ENCODE results near the gene NAPG.
"Not testable (repeated sequence)": the region's sequence is repeated elsewhere in the genome, so short reads cannot be mapped to it uniquely, and the experiment has no call there.

The NAPG gene

DNA sequence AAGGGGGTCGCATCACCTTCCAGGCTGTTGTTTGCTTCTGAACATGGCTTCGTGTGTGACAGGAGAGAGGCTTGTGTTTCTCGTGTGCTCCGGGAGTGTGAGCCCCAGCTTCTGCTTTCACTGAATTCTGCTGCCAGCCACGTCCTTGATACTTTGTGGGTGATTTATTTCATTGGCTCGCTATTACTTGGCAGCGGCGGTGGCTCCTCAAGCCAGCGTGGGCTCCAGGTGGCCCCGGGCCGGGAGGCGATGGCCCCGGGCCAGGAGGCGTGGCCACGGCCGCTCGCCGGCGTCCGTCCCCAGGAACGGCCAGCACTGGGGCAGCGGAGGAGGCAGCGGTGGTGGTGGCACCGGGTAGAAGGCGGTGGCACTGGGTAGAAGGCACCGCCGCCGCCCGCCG, 63.1 kb downstream of the NAPG start:
- no peak for DNase-seq (ENCODE audit: extremely low read depth, low read depth)

DNA sequence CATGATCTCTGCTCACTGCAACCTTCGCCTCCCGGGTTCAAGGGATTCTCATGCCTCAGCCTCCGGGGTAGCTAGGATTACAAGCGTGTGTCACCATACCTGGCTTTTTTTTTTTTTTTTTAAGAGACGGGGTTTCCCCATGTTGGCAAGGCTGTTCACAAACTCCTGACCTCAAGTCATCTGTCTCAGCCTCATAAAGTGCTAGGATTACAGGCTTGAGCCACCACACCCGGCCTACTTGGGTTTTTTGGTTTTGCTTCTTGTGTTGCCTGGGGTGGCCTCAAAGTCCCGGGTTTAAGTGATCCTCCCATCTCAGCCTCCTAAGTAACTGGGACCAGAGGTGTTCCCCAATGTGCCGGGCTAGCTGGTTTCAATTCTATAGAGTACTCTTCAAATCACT, 64.6 kb downstream of the NAPG start:
- DNase-seq (ENCODE audit: extremely low read depth, low read depth): no peak
- TF ChIP-seq, protein P1, sequence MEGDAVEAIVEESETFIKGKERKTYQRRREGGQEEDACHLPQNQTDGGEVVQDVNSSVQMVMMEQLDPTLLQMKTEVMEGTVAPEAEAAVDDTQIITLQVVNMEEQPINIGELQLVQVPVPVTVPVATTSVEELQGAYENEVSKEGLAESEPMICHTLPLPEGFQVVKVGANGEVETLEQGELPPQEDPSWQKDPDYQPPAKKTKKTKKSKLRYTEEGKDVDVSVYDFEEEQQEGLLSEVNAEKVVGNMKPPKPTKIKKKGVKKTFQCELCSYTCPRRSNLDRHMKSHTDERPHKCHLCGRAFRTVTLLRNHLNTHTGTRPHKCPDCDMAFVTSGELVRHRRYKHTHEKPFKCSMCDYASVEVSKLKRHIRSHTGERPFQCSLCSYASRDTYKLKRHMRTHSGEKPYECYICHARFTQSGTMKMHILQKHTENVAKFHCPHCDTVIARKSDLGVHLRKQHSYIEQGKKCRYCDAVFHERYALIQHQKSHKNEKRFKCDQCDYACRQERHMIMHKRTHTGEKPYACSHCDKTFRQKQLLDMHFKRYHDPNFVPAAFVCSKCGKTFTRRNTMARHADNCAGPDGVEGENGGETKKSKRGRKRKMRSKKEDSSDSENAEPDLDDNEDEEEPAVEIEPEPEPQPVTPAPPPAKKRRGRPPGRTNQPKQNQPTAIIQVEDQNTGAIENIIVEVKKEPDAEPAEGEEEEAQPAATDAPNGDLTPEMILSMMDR (IDR thresholded peaks at IDR 0.05; ENCODE audit: low read depth, low read length): no peak

More for the DNA sequence above, 63.1 kb downstream of the NAPG start:
- TF ChIP-seq, protein P1 (IDR thresholded peaks at IDR 0.05; ENCODE audit: low read depth, low read length): no peak

DNA sequence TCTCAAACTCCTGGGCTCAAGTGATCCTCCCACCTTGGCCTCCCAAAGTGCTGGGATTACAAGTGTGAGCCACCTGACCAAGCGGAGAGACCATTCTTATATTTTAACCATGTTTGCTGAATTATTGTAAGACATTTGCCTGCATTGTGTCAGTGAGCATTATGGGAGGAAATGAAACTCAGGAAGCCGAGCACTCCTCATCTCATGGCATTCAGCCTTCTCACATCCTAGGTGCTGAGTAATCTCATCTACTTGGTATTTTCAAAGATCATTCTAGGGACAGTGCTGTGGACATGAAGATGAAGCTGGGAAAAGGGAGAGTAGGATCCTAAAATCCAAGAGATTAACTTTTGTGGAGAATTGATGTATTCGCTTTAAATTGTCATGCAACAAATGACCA, 66.1 kb downstream of the NAPG start:
- TF ChIP-seq, protein P1 (IDR thresholded peaks at IDR 0.05; ENCODE audit: low read depth, low read length): no peak
- no peak for DNase-seq (ENCODE audit: extremely low read depth, low read depth)

DNA sequence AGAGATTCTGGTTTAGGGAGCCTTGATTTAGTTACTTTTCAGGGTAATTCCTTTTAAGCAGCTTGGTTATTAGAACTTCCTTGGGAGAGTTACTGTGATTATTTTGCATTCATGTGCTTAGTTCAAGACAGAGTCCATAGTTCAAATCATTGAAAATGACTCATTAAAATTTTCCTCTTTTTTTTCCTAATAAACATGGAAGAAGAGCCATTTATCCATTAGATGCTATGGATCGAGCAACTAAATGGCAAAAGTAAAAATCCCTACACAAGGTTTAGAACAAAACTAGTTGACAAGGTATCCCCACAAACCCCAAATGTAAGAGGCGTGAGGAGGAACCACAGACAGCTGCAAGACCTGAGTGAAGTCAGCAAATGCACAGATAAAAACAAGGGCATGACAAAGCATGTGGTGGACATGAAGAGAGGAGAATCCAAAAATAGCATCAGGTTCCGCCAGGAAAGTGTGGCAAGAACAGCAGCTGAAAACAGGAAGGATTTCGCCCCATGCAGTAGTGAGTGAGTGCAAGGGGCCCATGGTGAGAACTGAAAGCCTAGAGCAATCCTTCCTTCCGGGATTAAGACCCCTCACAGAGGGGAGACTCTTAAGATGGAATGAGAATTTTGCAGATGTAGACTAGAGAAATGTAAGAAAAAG, 67.7 kb downstream of the NAPG start:
- not testable (repeated sequence) for DNase-seq (ENCODE audit: extremely low read depth, low read depth)

DNA sequence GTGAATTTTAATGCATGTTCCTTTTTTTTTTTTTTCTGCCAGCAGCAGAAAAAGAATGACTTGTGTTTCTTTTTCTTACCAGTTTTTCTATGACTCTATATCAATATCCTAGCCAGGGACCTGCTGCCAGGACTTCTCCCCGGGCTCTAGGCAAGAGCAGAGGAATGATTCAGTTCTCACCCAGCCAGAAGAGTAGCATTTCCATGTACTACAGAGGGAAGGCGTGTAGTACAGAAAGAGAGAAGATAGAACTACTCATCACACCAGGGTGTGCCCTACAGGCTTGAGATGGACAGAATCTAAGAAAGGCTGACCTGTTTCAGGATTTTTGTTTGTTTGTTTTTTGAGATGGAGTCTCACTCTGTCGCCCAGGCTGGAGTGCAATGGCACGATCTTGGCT, 70.1 kb downstream of the NAPG start:
- DNase-seq (ENCODE audit: extremely low read depth, low read depth): not testable (repeated sequence)

DNA sequence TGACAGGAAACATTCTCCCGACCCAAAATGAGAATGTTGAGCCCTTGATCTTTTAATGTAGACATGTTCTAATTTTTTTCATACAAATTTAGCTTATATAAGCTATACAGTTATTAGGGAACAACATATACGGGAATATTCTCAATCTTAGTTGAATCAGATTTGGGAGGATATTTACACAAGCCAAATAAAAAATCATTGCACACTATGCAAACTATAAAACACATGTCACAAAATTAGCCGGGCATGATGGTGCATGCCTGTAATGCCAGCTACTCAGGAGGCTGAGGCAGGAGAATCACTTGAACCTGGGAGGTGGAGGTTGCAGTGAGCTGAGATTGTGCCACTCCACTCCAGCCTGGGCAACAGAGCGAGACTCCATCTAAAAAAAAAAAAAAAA, 71.9 kb downstream of the NAPG start:
- DNase-seq (ENCODE audit: extremely low read depth, low read depth): not testable (repeated sequence)

DNA sequence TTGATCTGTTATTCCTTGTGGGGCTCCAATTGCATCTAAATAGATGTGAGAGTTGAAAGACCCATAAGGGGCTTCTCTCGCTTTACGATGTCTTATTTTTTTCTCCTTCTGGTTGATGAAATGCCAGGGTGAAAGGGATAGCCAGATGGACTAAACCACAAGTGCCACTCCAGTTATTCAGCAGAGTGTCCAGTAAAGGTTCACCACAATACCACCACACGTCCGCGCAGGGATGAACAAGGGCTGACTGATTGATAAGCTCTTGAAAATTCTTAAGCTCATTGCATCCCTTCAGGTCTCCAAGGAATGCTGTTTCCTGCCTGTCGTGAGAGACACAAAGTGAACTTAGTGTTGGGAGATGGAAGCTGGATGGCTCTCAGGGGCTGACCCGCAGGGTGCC, 74.9 kb downstream of the NAPG start:
- not testable (repeated sequence) for DNase-seq (ENCODE audit: extremely low read depth, low read depth)

All from AG09319 (cell line).